IMR-90 (cell line): ENCODE results near the gene DOCK2. TPM values are rescaled to one million over a fixed set of nuclear protein-coding genes. Genes with fewer than 3 reads are reported as not detected.

Experiments used
- ATAC-seq: fragments of 200-7000 bp; cut with Tn5 transposase; 2 replicates; pipeline ENCODE4 v1.9.1; 2020; ENCODE audit warnings: low read depth, mild to moderate bottlenecking, moderate library complexity
- BruUV-seq: library from RNA; stranded (reverse); fragments of 400-500 nt; replicated peaks from 2 replicates; lab custom pipeline; 2021; lab: Mats Ljungman, UMichigan
- CTCF ChIA-PET: fragments of 300-600 bp; formaldehyde crosslinking; extraction: SDS; loops from one replicate; lab custom pipeline; 2021; ENCODE audit warnings: antibody characterized with exemption; lab: Yijun Ruan, JAX
- POLR2A ChIA-PET: fragments of 300-600 bp; sonication (Branson Sonifier 250); formaldehyde crosslinking; loops from one replicate; lab custom pipeline; 2022; ENCODE audit warnings: antibody characterized with exemption; ENCODE audit not compliant: unreplicated experiment; lab: Charles Lee
- DNase-seq: peaks from one replicate; pipeline ENCODE4 v3.0.0; 2013
- H2AFZ ChIP-seq: replicated peaks from 2 replicates; pipeline ENCODE3; 2013; ENCODE audit warnings: low read length, mild to moderate bottlenecking; ENCODE audit not compliant: poor library complexity
- H2AK5ac ChIP-seq: 2 replicates; pipeline ENCODE4 v1.6.1; 2013; ENCODE audit warnings: low read depth, low read length, inconsistent platforms
- H2AK9ac ChIP-seq: replicated peaks from 2 replicates; pipeline ENCODE3; 2013; ENCODE audit warnings: mild to moderate bottlenecking, low read depth, low read length, moderate library complexity; ENCODE audit not compliant: poor library complexity
- H2BK120ac ChIP-seq: 2 replicates; pipeline ENCODE4 v1.6.1; 2013; ENCODE audit warnings: low read depth, low read length, inconsistent platforms
- H2BK15ac ChIP-seq: 3 replicates; pipeline ENCODE4 v1.6.1; 2013; ENCODE audit warnings: low read depth, low read length, inconsistent platforms
- H2BK20ac ChIP-seq: 2 replicates; pipeline ENCODE4 v1.6.1; 2013; ENCODE audit warnings: low read depth, mild to moderate bottlenecking, inconsistent platforms, low read length, moderate library complexity
- H2BK5ac ChIP-seq: 2 replicates; pipeline ENCODE4 v1.6.1; 2013; ENCODE audit warnings: mild to moderate bottlenecking, low read depth, low read length, inconsistent platforms; ENCODE audit not compliant: poor library complexity, severe bottlenecking
- H3K14ac ChIP-seq: replicated peaks from 2 replicates; pipeline ENCODE4 v1.6.1; 2013; ENCODE audit warnings: low read depth, low read length, inconsistent platforms
- H3K18ac ChIP-seq: 2 replicates; pipeline ENCODE4 v1.6.1; 2013; ENCODE audit warnings: low read depth, low read length, control low read depth
- H3K23ac ChIP-seq: 2 replicates; pipeline ENCODE4 v1.6.1; 2013; ENCODE audit warnings: low read depth, low read length, inconsistent platforms
- H3K27ac ChIP-seq: 2 replicates; pipeline ENCODE4 v1.5.1; 2013; ENCODE audit warnings: mild to moderate bottlenecking, control low read depth, low read length; ENCODE audit not compliant: insufficient read depth
- H3K27me3 ChIP-seq: 2 replicates; pipeline ENCODE4 v1.6.1; 2013; ENCODE audit warnings: low read length; ENCODE audit not compliant: control insufficient read depth, insufficient read depth
- H3K36me3 ChIP-seq: 2 replicates; pipeline ENCODE4 v1.6.1; 2013; ENCODE audit warnings: low read length, mixed read lengths; ENCODE audit not compliant: control insufficient read depth, insufficient read depth
- H3K4ac ChIP-seq: 2 replicates; pipeline ENCODE4 v1.6.1; 2013; ENCODE audit warnings: low read depth, low read length, inconsistent platforms
- H3K4me1 ChIP-seq: 2 replicates; pipeline ENCODE4 v1.6.1; 2013; ENCODE audit warnings: low read length, mixed read lengths; ENCODE audit not compliant: control insufficient read depth, insufficient read depth
- H3K4me2 ChIP-seq: 2 replicates; pipeline ENCODE4 v1.6.1; 2013; ENCODE audit warnings: low read depth, mild to moderate bottlenecking, control low read depth, low read length, moderate library complexity
- H3K4me3 ChIP-seq: 2 replicates; pipeline ENCODE4 v1.5.1; 2013; ENCODE audit warnings: low read depth, mild to moderate bottlenecking, control low read depth, low read length, moderate library complexity; ENCODE audit not compliant: insufficient read depth
- H3K56ac ChIP-seq: 2 replicates; pipeline ENCODE4 v1.6.1; 2013; ENCODE audit warnings: low read length, inconsistent platforms; ENCODE audit not compliant: insufficient read depth; ENCODE audit errors: extremely low read depth
- H3K79me1 ChIP-seq, 2 experiments: 2 replicates each; pipeline ENCODE4 v1.6.1; 2013; ENCODE audit warnings: low read length in 2 of 2, inconsistent platforms in 1 of 2, low read depth in 1 of 2
- H3K9ac ChIP-seq: 2 replicates; pipeline ENCODE4 v1.6.1; 2013; ENCODE audit warnings: low read depth, low read length, control low read depth
- H3K9me1 ChIP-seq: 2 replicates; pipeline ENCODE4 v1.6.1; 2013; ENCODE audit warnings: low read length, inconsistent platforms; ENCODE audit not compliant: insufficient read depth
- H3K9me3 ChIP-seq: 2 replicates; pipeline ENCODE4 v1.6.1; 2013; ENCODE audit warnings: low read length; ENCODE audit not compliant: control insufficient read depth, insufficient read depth
- H4K20me1 ChIP-seq: 2 replicates; pipeline ENCODE4 v1.6.1; 2013; ENCODE audit warnings: low read length, inconsistent platforms; ENCODE audit not compliant: insufficient read depth
- H4K5ac ChIP-seq: 2 replicates; pipeline ENCODE4 v1.6.1; 2013; ENCODE audit warnings: mild to moderate bottlenecking, low read depth, low read length, control low read depth
- H4K8ac ChIP-seq, 2 experiments: 2 replicates each; pipeline ENCODE4 v1.6.1; 2013; ENCODE audit warnings: low read depth in 2 of 2, low read length in 2 of 2, control low read depth in 1 of 2, inconsistent platforms in 1 of 2
- H4K91ac ChIP-seq: 2 replicates; pipeline ENCODE4 v1.6.1; 2013; ENCODE audit warnings: low read depth, low read length, inconsistent platforms; ENCODE audit not compliant: insufficient read depth
- BHLHE40 ChIP-seq: fragments of 150-350 bp; IDR thresholded peaks from 2 replicates; pipeline ENCODE4 v1.6.1; 2016; ENCODE audit warnings: mild to moderate bottlenecking, low read depth, low read length
- CEBPB ChIP-seq: IDR thresholded peaks from 2 replicates; pipeline ENCODE4 v1.6.1; 2012; ENCODE audit warnings: low read depth, low read length, improper control_type of control experiment
- CHD1 ChIP-seq: IDR thresholded peaks from 2 replicates; pipeline ENCODE4 v1.6.1; 2012; ENCODE audit warnings: low read depth, low read length, improper control_type of control experiment
- ELK1 ChIP-seq: fragments of 150-350 bp; IDR thresholded peaks from 2 replicates; pipeline ENCODE4 v1.6.1; 2016; ENCODE audit warnings: low read depth, mild to moderate bottlenecking, low read length, moderate library complexity, borderline replicate concordance
- FOS ChIP-seq: fragments of 150-350 bp; IDR thresholded peaks from 2 replicates; pipeline ENCODE4 v1.6.1; 2016; ENCODE audit warnings: low read depth, low read length
- MAFK ChIP-seq: IDR thresholded peaks from 2 replicates; pipeline ENCODE4 v1.6.1; 2012; ENCODE audit warnings: low read depth, low read length, improper control_type of control experiment
- MAZ ChIP-seq: IDR thresholded peaks from 2 replicates; pipeline ENCODE4 v1.6.1; 2012; ENCODE audit warnings: low read depth, mild to moderate bottlenecking, low read length, improper control_type of control experiment, moderate library complexity, borderline replicate concordance
- MXI1 ChIP-seq: IDR thresholded peaks from 2 replicates; pipeline ENCODE4 v1.6.1; 2012; ENCODE audit warnings: low read depth, mild to moderate bottlenecking, low read length, moderate library complexity, borderline replicate concordance
- NFE2L2 ChIP-seq: fragments of 150-350 bp; IDR thresholded peaks from 2 replicates; pipeline ENCODE4 v1.6.1; 2016; ENCODE audit warnings: low read depth, mild to moderate bottlenecking, low read length
- POLR2A ChIP-seq: IDR thresholded peaks from 2 replicates; pipeline ENCODE4 v1.6.1; 2012; ENCODE audit warnings: mild to moderate bottlenecking, low read depth, low read length
- RAD21 ChIP-seq: IDR thresholded peaks from 2 replicates; pipeline ENCODE4 v1.6.1; 2012; ENCODE audit warnings: low read length, improper control_type of control experiment
- RCOR1 ChIP-seq: IDR thresholded peaks from 2 replicates; pipeline ENCODE4 v1.6.1; 2012; ENCODE audit warnings: mild to moderate bottlenecking, low read length, improper control_type of control experiment; ENCODE audit not compliant: insufficient replicate concordance
- SMC3 ChIP-seq: fragments of 150-350 bp; IDR thresholded peaks from 2 replicates; pipeline ENCODE4 v1.6.1; 2016; ENCODE audit warnings: low read depth, mild to moderate bottlenecking, antibody characterized with exemption, low read length, moderate library complexity
- WGBS, 2 experiments: methylation state at CpG; one replicate each; pipeline versions ENCODE4 v1.1.5 to v1.1.7; 2013; ENCODE audit warnings: missing lambda C conversion rate in 2 of 2; ENCODE audit not compliant: insufficient read length in 1 of 2; ENCODE audit errors: extremely low coverage in 2 of 2; 5-methylcytosine and 5-hydroxymethylcytosine counted together
- dilution Hi-C: fragments of 300-500 bp; cut with HindIII; formaldehyde crosslinking; loops from one replicate; pipeline ENCODE4 v1.14.3; 2018; ENCODE audit warnings: low sequenced_read_pairs; ENCODE audit not compliant: unreplicated experiment
- in situ Hi-C: fragments of 300-500 bp; cut with MboI; formaldehyde crosslinking; loops from 3 replicates; pipeline ENCODE4 v1.14.3; 2019; ENCODE audit warnings: low sequenced_read_pairs, inconsistent platforms, mixed read lengths
- intact Hi-C: fragments of 100-400 bp; cut with micrococcal nuclease; formaldehyde crosslinking; loops from 2 replicates; pipeline ENCODE4 v1.10.0; 2022
- polyA plus RNA-seq, 3 experiments: library from polyadenylated mRNA; depleted of rRNA; stranded (reverse); fragments of >200 nt; gene quantifications; 2 replicates each; pipeline ENCODE4 v1.2.3, GENCODE V29; 2012; ENCODE audit warnings: low replicate concordance in 1 of 3
- total RNA-seq: library from RNA; depleted of rRNA; stranded (reverse); fragments of >200 nt; gene quantifications from 2 replicates; pipeline ENCODE4 v1.2.3, GENCODE V29; 2012
- TF ChIP-seq, protein P1 (sequence below): conservative IDR thresholded peaks from 2 replicates; pipeline ENCODE4 v1.5.1; 2012; ENCODE audit warnings: mild to moderate bottlenecking, low read depth, low read length, improper control_type of control experiment
- TF ChIP-seq, protein P2 (sequence below): fragments of 150-350 bp; IDR thresholded peaks from 2 replicates; pipeline ENCODE4 v1.6.1; 2017; ENCODE audit warnings: mild to moderate bottlenecking, antibody characterized with exemption, low read length, low read depth

Gene DOCK2
- total and polyA plus RNA-seq, 2 of the 4 experiments (the other 2 are of a cell fraction) = 0.72 to 3.0 TPM

- no peak overlapping the region for H4K91ac ChIP-seq
- no peaks in the 10 kb centered on the region for H3K36me3 ChIP-seq
- no peak overlapping the region for H3K4ac ChIP-seq
- ChIA-PET POLR2A (no interaction called here), CTCF (interaction anchor here (0.9 kb wide), 1 partner anchor 164 kb away, joined by 3 read pairs; no protein-coding TSS in a partner anchor)
- no peak overlapping the region for H2BK15ac ChIP-seq
- H2AK9ac ChIP-seq = no peak overlapping the region
- no peak for ATAC-seq
- no peak overlapping the region for H3K23ac ChIP-seq
- H3K4me3 ChIP-seq = no peak overlapping the region
- no peak for DNase-seq
- H3K79me1 ChIP-seq = no peaks in the 10 kb centered on the region
- no peaks in the 10 kb centered on the region for H3K27me3 ChIP-seq
- H3K18ac ChIP-seq = no peak overlapping the region
- dilution Hi-C loops (no loop called here), in situ Hi-C loops (no loop called here), intact Hi-C loops (no loop called here)
- H3K4me2 ChIP-seq = no peak overlapping the region
- no peak overlapping the region for H4K8ac ChIP-seq
- no CpG with 5 or more reads among the region's 2 CpGs for WGBS, 2 experiments
- H2BK5ac ChIP-seq = no peak overlapping the region
- no peak overlapping the region for H2BK20ac ChIP-seq
- no peaks in the 10 kb centered on the region for H4K20me1 ChIP-seq
- H2AFZ ChIP-seq = no peak overlapping the region
- no peak overlapping the region for H4K5ac ChIP-seq
- H2BK120ac ChIP-seq = no peak overlapping the region
- no peak overlapping the region for H3K9ac ChIP-seq
- no peak overlapping the region for H3K56ac ChIP-seq
- no peak overlapping the region for H2AK5ac ChIP-seq
- TF ChIP-seq SMC3 (no peak), RAD21 (no peak), ELK1 (no peak), FOS (no peak), BHLHE40 (no peak), MAFK (no peak), CEBPB (no peak), MAZ (no peak), MXI1 (no peak), POLR2A (no peak), NFE2L2 (no peak), RCOR1 (no peak), CHD1 (no peak)
- TF ChIP-seq, protein P1, sequence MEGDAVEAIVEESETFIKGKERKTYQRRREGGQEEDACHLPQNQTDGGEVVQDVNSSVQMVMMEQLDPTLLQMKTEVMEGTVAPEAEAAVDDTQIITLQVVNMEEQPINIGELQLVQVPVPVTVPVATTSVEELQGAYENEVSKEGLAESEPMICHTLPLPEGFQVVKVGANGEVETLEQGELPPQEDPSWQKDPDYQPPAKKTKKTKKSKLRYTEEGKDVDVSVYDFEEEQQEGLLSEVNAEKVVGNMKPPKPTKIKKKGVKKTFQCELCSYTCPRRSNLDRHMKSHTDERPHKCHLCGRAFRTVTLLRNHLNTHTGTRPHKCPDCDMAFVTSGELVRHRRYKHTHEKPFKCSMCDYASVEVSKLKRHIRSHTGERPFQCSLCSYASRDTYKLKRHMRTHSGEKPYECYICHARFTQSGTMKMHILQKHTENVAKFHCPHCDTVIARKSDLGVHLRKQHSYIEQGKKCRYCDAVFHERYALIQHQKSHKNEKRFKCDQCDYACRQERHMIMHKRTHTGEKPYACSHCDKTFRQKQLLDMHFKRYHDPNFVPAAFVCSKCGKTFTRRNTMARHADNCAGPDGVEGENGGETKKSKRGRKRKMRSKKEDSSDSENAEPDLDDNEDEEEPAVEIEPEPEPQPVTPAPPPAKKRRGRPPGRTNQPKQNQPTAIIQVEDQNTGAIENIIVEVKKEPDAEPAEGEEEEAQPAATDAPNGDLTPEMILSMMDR = no peak
- TF ChIP-seq, protein P2, sequence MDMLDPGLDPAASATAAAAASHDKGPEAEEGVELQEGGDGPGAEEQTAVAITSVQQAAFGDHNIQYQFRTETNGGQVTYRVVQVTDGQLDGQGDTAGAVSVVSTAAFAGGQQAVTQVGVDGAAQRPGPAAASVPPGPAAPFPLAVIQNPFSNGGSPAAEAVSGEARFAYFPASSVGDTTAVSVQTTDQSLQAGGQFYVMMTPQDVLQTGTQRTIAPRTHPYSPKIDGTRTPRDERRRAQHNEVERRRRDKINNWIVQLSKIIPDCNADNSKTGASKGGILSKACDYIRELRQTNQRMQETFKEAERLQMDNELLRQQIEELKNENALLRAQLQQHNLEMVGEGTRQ = no peak
- H3K9me1 ChIP-seq = no peaks in the 10 kb centered on the region; the same call in 1 of the 2 replicates
- no TSS peak for BruUV-seq
- no peak overlapping the region for H3K27ac ChIP-seq
- H3K9me3 ChIP-seq = no peaks in the 10 kb centered on the region
- H3K4me1 ChIP-seq = no peaks in the 10 kb centered on the region
- H3K14ac ChIP-seq = no peak overlapping the region
Measured at GRCh38 chr5:169817031-169817430, 180.0 kb downstream of the DOCK2 start.
